ENCODE results near the gene TMPRSS5. TPM values are rescaled to one million over a fixed set of nuclear protein-coding genes. Genes with fewer than 3 reads are reported as not detected.

Gene TMPRSS5
- total RNA-seq, 1 experiment from 2014 or later = 0.71 TPM

GRCh38 chr11:113697111-113697510, 9.0 kb downstream of the TMPRSS5 start:
- Histone ChIP-seq H3K79me2 (ENCODE audit: insufficient read depth, low read length) (no peaks in the 10 kb centered on the region), H3K9me2 (ENCODE audit: insufficient read depth) (no peaks in the 10 kb centered on the region), H3K4me3 (replicated peaks in 1 of 2; ENCODE audit: low read depth in 1 of 2, low read length in 2 of 2) (no peak overlapping the region), H3K36me3 (ENCODE audit: control insufficient read depth in 1 of 2, insufficient read depth in 2 of 2, low read length in 2 of 2) (no peaks in the 10 kb centered on the region), H3K27me3 (ENCODE audit: insufficient read depth, low read length) (no peaks in the 10 kb centered on the region), H3K27ac (ENCODE audit: low read depth, low read length) (no peak overlapping the region), H3K9ac (ENCODE audit: low read length) (no peak overlapping the region), H4K20me1 (ENCODE audit: insufficient read depth) (no peaks in the 10 kb centered on the region), H3K4me2 (ENCODE audit: low read length) (no peak overlapping the region), H2AFZ (ENCODE audit: low read depth, low read length, poor library complexity, severe bottlenecking) (no peak overlapping the region), H3K9me3 (ENCODE audit: control insufficient read depth in 1 of 2, insufficient read depth in 1 of 2, low read depth in 1 of 2, low read length in 2 of 2) (no peaks in the 10 kb centered on the region), H3K4me1 (ENCODE audit: control insufficient read depth in 1 of 2, insufficient read depth in 2 of 2, low read length in 2 of 2) (no peaks in the 10 kb centered on the region)
- no peak for DNase-seq (ENCODE audit: low read depth, low spot score)
- RAD21 ChIA-PET (ENCODE audit: low non-redundant PET in 1 of 2, low total read pairs in 2 of 2, uncharacterized antibody in 2 of 2, unreplicated experiment in 2 of 2) = no interaction called here
- intact Hi-C loops (cut with micrococcal nuclease) = no loop called here
- POLR2A ChIA-PET = no interaction called here
- CTCF ChIA-PET = no interaction called here
- no peak for ATAC-seq
- no TSS peak for BruUV-seq (replicated peaks)
- TF ChIP-seq CEBPB (IDR thresholded peaks at IDR 0.05; ENCODE audit: low read depth) (no peak), ZNF274 (IDR thresholded peaks at IDR 0.05; ENCODE audit: low read depth, low read length) (no peak), POLR2AphosphoS5 (IDR thresholded peaks at IDR 0.05; ENCODE audit: low read depth, low read length) (no peak), ATF3 (IDR thresholded peaks at IDR 0.05) (no peak), SRF (IDR thresholded peaks at IDR 0.05; ENCODE audit: low read depth) (no peak), POLR2A (IDR thresholded peaks at IDR 0.05; ENCODE audit: borderline replicate concordance, extremely low read depth, insufficient read depth, insufficient read length) (no peak), CTCF (IDR thresholded peaks at IDR 0.05 in 2 of 3, conservative IDR thresholded peaks at IDR 0.05 in 1 of 3; ENCODE audit: borderline replicate concordance in 1 of 3, insufficient read depth in 1 of 3, low read depth in 2 of 3, low read length in 2 of 3) (no peak), SP1 (IDR thresholded peaks at IDR 0.05; ENCODE audit: low read depth) (no peak), JUND (IDR thresholded peaks at IDR 0.05) (no peak), REST (IDR thresholded peaks at IDR 0.05; ENCODE audit: low read depth) (no peak), ZBTB33 (IDR thresholded peaks at IDR 0.05; ENCODE audit: extremely low read depth, insufficient replicate concordance, low read length) (no peak), ELF1 (IDR thresholded peaks at IDR 0.05; ENCODE audit: borderline replicate concordance, low read depth) (no peak), EGR1 (IDR thresholded peaks at IDR 0.05; ENCODE audit: low read depth) (no peak), RAD21 (IDR thresholded peaks at IDR 0.05; ENCODE audit: low read depth) (no peak), EZH2phosphoT487 (IDR thresholded peaks at IDR 0.05; ENCODE audit: borderline replicate concordance) (no peak), YY1 (IDR thresholded peaks at IDR 0.05; ENCODE audit: extremely low read depth, insufficient replicate concordance, low read depth, low read length) (no peak), SIN3A (IDR thresholded peaks at IDR 0.05; ENCODE audit: low read depth) (no peak), CBX3 (IDR thresholded peaks at IDR 0.05; ENCODE audit: low read depth) (no peak), EZH2 (IDR thresholded peaks at IDR 0.05) (no peak), MAX (IDR thresholded peaks at IDR 0.05) (no peak)
